K562 (cell line): Measurements from ENCODE around the gene NRSN2. TPM values are rescaled to one million over a fixed set of nuclear protein-coding genes. Genes with fewer than 3 reads are reported as not detected.

Source experiments
- L3MBTL2 ChIP-seq: fragments of 450-650 bp; IDR thresholded peaks from 2 replicates; pipeline ENCODE4 v1.6.1; 2016; ENCODE audit warnings: mild to moderate bottlenecking, moderate library complexity
- LCOR ChIP-seq: sonication (generic); formaldehyde crosslinking; IDR thresholded peaks from 2 replicates; pipeline ENCODE4 v1.8.0; 2022; ENCODE audit warnings: mild to moderate bottlenecking, missing genetic modification reagents
- MAZ ChIP-seq, 2 experiments: fragments of 450-650 bp in 1 of 2; sonication (generic) in 1 of 2; formaldehyde crosslinking; IDR thresholded peaks in 1 of 2; conservative IDR thresholded peaks in 1 of 2; 2 replicates each; pipeline versions ENCODE4 v1.4.0 to v1.5.0; 2020; ENCODE audit warnings: mild to moderate bottlenecking in 1 of 2, missing genetic modification reagents in 1 of 2
- POLR2AphosphoS2 ChIP-seq: IDR thresholded peaks from 2 replicates; pipeline ENCODE4 v1.6.1; 2012; ENCODE audit warnings: low read length, improper control_type of control experiment
- RFX7 ChIP-seq: fragments of 250-450 bp; sonication (Bioruptor Pico); IDR thresholded peaks from 2 replicates; pipeline ENCODE4 v1.5.1; 2021; ENCODE audit warnings: mild to moderate bottlenecking
- YY1 ChIP-seq, 3 experiments: IDR thresholded peaks; 2 replicates each; pipeline ENCODE4 v1.6.1; 2011; ENCODE audit warnings: low read length in 2 of 3, mild to moderate bottlenecking in 2 of 3, moderate library complexity in 2 of 3, borderline replicate concordance in 1 of 3, control low read depth in 1 of 3, low read depth in 1 of 3; ENCODE audit not compliant: insufficient read depth in 3 of 3, insufficient replicate concordance in 2 of 3, control insufficient read depth in 1 of 3, insufficient read length in 1 of 3; ENCODE audit errors: extremely low read depth in 1 of 3
- ZNF778 ChIP-seq: fragments of 450-650 bp; formaldehyde crosslinking; IDR thresholded peaks from 2 replicates; pipeline ENCODE4 v1.4.0; 2020; ENCODE audit warnings: mild to moderate bottlenecking, moderate library complexity
- polyA plus RNA-seq, 8 experiments: library from polyadenylated mRNA; depleted of rRNA in 4 of 8; stranded (reverse) in 5 of 8; unstranded in 3 of 8; fragments of >200 nt; fragmentation: Nextera tagmentation in 2 of 8; fragmentation: Illumina TruSeq in 1 of 8; extraction: Ambion mirVana in 2 of 8; extraction: Trizol in 1 of 8; gene quantifications; 2 replicates each; pipeline versions ENCODE4 v1.2.1 to v1.2.3, GENCODE V29; 2011 to 2014; ENCODE audit warnings: inconsistent platforms in 1 of 8, missing spikeins in 1 of 8
- total RNA-seq, 7 experiments: library from RNA; depleted of rRNA in 6 of 7; stranded (reverse); fragments of >200 nt in 6 of 7; fragmentation: Illumina TruSeq in 2 of 7; extraction: Trizol in 2 of 7; gene quantifications; 2 replicates each; pipeline versions ENCODE4 v1.2.1 to v1.2.3, GENCODE V29; 2011 to 2021; ENCODE audit warnings: low replicate concordance in 1 of 7
- TF ChIP-seq, protein P1 (sequence below): fragments of 250-450 bp; sonication (Bioruptor Pico); IDR thresholded peaks from 2 replicates; pipeline ENCODE4 v1.9.0; 2021; ENCODE audit warnings: mild to moderate bottlenecking, inconsistent platforms
- TF ChIP-seq, protein P2 (sequence below): fragments of 450-650 bp; IDR thresholded peaks from 2 replicates; pipeline ENCODE4 v1.6.1; 2017; ENCODE audit warnings: antibody characterized with exemption, mild to moderate bottlenecking
- TF ChIP-seq, protein P3 (sequence below): sonication (generic); formaldehyde crosslinking; IDR thresholded peaks from 2 replicates; pipeline ENCODE4 v1.8.1; 2023; ENCODE audit warnings: mild to moderate bottlenecking, missing genetic modification reagents
- TF ChIP-seq, protein P4 (sequence below): fragments of 450-650 bp; formaldehyde crosslinking; IDR thresholded peaks from 2 replicates; pipeline ENCODE4 v1.4.0; 2022; ENCODE audit warnings: mild to moderate bottlenecking, moderate library complexity
- TF ChIP-seq, protein P5 (sequence below): fragments of 250-450 bp; sonication (Bioruptor Pico); IDR thresholded peaks from 2 replicates; pipeline ENCODE4 v1.8.0; 2022; ENCODE audit warnings: moderate library complexity, mild to moderate bottlenecking, inconsistent platforms

Gene NRSN2
- total and polyA plus RNA-seq, 9 of the 15 experiments (the other 6 are each of a cell fraction or from before 2014, with no cell fraction given), result 7.5 to 29.7 (median 11.1) TPM

DNA sequence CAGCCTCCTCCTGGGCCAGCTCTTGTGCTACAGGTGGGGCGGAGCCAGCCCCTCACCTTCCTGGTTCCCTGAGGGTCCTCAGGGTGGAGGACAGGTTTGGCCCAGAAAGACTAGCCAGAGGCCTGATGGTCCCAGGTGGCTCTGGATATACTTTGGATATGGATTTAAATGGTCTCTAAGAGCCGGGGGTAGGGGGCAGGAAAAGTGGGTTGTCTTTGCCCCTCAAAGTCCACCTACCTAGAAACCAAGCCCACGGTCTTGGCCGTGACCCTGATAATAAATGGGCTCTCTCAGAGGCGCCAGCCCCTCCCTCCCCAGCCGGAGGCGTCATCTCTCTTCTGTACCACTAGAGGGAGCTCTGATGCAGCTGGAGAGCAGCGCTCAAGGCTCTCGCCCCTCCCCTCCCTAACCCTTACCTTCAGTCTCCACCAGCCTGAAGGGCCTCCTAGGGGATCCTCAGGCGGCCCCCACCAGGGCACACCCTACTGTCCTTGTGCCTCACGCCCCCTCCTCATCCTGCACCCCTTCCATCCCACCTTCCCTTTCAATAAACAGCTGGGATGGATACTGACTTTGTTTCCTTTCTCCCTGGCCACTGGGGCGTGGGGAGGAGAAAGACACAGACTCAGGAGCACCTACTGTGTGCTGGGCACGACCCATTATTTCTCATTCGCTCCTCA is 7.5 kb downstream of the NRSN2 start (continued):
- TF ChIP-seq, protein P1, sequence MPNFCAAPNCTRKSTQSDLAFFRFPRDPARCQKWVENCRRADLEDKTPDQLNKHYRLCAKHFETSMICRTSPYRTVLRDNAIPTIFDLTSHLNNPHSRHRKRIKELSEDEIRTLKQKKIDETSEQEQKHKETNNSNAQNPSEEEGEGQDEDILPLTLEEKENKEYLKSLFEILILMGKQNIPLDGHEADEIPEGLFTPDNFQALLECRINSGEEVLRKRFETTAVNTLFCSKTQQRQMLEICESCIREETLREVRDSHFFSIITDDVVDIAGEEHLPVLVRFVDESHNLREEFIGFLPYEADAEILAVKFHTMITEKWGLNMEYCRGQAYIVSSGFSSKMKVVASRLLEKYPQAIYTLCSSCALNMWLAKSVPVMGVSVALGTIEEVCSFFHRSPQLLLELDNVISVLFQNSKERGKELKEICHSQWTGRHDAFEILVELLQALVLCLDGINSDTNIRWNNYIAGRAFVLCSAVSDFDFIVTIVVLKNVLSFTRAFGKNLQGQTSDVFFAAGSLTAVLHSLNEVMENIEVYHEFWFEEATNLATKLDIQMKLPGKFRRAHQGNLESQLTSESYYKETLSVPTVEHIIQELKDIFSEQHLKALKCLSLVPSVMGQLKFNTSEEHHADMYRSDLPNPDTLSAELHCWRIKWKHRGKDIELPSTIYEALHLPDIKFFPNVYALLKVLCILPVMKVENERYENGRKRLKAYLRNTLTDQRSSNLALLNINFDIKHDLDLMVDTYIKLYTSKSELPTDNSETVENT (CRISPR knock-in tag), result no peak
- peak; percentile 21; the same call in 1 of the 2 replicates for TF ChIP-seq L3MBTL2
- TF ChIP-seq, protein P2, sequence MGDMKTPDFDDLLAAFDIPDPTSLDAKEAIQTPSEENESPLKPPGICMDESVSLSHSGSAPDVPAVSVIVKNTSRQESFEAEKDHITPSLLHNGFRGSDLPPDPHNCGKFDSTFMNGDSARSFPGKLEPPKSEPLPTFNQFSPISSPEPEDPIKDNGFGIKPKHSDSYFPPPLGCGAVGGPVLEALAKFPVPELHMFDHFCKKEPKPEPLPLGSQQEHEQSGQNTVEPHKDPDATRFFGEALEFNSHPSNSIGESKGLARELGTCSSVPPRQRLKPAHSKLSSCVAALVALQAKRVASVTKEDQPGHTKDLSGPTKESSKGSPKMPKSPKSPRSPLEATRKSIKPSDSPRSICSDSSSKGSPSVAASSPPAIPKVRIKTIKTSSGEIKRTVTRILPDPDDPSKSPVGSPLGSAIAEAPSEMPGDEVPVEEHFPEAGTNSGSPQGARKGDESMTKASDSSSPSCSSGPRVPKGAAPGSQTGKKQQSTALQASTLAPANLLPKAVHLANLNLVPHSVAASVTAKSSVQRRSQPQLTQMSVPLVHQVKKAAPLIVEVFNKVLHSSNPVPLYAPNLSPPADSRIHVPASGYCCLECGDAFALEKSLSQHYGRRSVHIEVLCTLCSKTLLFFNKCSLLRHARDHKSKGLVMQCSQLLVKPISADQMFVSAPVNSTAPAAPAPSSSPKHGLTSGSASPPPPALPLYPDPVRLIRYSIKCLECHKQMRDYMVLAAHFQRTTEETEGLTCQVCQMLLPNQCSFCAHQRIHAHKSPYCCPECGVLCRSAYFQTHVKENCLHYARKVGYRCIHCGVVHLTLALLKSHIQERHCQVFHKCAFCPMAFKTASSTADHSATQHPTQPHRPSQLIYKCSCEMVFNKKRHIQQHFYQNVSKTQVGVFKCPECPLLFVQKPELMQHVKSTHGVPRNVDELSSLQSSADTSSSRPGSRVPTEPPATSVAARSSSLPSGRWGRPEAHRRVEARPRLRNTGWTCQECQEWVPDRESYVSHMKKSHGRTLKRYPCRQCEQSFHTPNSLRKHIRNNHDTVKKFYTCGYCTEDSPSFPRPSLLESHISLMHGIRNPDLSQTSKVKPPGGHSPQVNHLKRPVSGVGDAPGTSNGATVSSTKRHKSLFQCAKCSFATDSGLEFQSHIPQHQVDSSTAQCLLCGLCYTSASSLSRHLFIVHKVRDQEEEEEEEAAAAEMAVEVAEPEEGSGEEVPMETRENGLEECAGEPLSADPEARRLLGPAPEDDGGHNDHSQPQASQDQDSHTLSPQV, result peak; percentile 56; the same call in 1 of the 2 replicates
- TF ChIP-seq, protein P3, sequence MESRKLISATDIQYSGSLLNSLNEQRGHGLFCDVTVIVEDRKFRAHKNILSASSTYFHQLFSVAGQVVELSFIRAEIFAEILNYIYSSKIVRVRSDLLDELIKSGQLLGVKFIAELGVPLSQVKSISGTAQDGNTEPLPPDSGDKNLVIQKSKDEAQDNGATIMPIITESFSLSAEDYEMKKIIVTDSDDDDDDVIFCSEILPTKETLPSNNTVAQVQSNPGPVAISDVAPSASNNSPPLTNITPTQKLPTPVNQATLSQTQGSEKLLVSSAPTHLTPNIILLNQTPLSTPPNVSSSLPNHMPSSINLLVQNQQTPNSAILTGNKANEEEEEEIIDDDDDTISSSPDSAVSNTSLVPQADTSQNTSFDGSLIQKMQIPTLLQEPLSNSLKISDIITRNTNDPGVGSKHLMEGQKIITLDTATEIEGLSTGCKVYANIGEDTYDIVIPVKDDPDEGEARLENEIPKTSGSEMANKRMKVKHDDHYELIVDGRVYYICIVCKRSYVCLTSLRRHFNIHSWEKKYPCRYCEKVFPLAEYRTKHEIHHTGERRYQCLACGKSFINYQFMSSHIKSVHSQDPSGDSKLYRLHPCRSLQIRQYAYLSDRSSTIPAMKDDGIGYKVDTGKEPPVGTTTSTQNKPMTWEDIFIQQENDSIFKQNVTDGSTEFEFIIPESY (CRISPR knock-in tag), result no peak
- TF ChIP-seq YY1 (IDR thresholded peaks at IDR 0.05; ENCODE audit: borderline replicate concordance in 1 of 3, control insufficient read depth in 1 of 3, extremely low read depth in 1 of 3, insufficient read depth in 3 of 3, insufficient read length in 1 of 3, insufficient replicate concordance in 2 of 3, low read depth in 1 of 3, low read length in 2 of 3), result peak in 2 of 3 experiments; percentile 26 to 36
- peak; percentile 52; the same call in 1 of the 2 replicates for TF ChIP-seq POLR2AphosphoS2
- TF ChIP-seq ZNF778 (CRISPR knock-in tag), result no peak
- TF ChIP-seq, protein P4, sequence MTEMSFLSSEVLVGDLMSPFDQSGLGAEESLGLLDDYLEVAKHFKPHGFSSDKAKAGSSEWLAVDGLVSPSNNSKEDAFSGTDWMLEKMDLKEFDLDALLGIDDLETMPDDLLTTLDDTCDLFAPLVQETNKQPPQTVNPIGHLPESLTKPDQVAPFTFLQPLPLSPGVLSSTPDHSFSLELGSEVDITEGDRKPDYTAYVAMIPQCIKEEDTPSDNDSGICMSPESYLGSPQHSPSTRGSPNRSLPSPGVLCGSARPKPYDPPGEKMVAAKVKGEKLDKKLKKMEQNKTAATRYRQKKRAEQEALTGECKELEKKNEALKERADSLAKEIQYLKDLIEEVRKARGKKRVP, result no peak
- 0 out of 2 replicates have a peak, but pooled peaks have one; percentile 54 for TF ChIP-seq LCOR (CRISPR knock-in tag)
- TF ChIP-seq RFX7 (CRISPR knock-in tag), result no peak
- TF ChIP-seq, protein P5, sequence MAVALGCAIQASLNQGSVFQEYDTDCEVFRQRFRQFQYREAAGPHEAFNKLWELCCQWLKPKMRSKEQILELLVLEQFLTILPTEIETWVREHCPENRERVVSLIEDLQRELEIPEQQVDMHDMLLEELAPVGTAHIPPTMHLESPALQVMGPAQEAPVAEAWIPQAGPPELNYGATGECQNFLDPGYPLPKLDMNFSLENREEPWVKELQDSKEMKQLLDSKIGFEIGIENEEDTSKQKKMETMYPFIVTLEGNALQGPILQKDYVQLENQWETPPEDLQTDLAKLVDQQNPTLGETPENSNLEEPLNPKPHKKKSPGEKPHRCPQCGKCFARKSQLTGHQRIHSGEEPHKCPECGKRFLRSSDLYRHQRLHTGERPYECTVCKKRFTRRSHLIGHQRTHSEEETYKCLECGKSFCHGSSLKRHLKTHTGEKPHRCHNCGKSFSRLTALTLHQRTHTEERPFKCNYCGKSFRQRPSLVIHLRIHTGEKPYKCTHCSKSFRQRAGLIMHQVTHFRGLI (CRISPR knock-in tag), result 0 out of 2 replicates have a peak, but pooled peaks have one; percentile 47
- peak; percentile 94 to 100 for TF ChIP-seq MAZ (CRISPR knock-in tag; conservative IDR thresholded peaks at IDR 0.05 in 1 of 2, IDR thresholded peaks at IDR 0.05 in 1 of 2)
